ENCODE data around the gene ZNF202. TPM values are rescaled to one million over a fixed set of nuclear protein-coding genes. Genes with fewer than 3 reads are reported as not detected.
"Not testable (repeated sequence)": the region's sequence is repeated elsewhere in the genome, so short reads cannot be mapped to it uniquely, and the experiment has no call there.

The ZNF202 gene
- total RNA-seq, 3 donors from 2014 or later = 19.9 to 20.6 (median 20.3) TPM

DNA sequence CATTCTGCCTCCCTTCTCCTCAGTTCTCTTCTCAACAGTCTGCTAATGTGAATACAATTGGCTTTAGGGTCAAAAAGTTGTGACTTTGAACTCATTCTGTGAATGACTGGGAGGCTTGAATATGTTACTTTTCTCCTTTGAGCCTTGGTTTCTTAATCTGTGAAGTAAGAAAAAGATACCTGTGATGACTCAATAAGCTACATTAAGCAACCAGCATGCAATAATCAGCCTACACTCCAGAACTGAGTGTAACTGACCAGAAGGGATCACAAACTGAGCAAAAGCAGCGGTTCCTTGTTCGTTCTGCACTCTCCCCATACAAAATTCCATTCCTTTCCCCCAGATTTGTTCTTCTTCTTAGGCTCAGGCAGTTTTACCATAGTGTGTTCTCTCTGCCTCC is 23.4 kb downstream of the ZNF202 start:
- ATAC-seq = no peak
- H3K36me3 Mint-ChIP-seq (ENCODE audit: insufficient read depth) = peaks cover 1% of the 10 kb centered on the region

DNA sequence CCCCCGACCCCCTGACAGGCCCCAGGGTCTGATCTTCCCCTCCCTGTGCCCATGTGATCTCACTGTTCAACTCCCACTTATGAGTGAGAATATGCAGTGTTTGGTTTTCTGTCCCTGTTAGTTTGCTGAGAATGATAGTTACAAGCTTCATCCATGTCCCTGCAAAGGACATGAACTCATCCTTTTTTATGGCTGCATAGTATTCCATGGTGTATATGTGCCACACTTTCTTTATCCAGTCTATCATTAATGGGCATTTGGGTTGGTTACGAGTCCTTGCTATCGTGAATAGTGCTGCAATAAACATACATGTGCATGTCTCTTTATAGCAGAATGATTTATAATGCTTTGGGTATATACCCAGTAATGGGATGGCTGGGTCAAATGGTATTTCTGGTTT is 28.8 kb downstream of the ZNF202 start:
- DNase-seq; H3K9me3 Mint-ChIP-seq; H3K4me1 Mint-ChIP-seq (ENCODE audit: low read depth); ATAC-seq; H3K36me3 Mint-ChIP-seq (ENCODE audit: insufficient read depth); H3K4me3 Mint-ChIP-seq: not testable (repeated sequence)
- H3K27me3 Mint-ChIP-seq (ENCODE audit: low read depth) = peaks cover 19% of the 10 kb centered on the region

More for the DNA sequence above, 23.4 kb downstream of the ZNF202 start:
- DNase-seq = no peak
- H3K4me3 Mint-ChIP-seq = no peak overlapping the region
- peaks cover 4% of the 10 kb centered on the region for H3K4me1 Mint-ChIP-seq (ENCODE audit: low read depth)
- H3K9me3 Mint-ChIP-seq = no peaks in the 10 kb centered on the region
- peaks cover 19% of the 10 kb centered on the region for H3K27me3 Mint-ChIP-seq (ENCODE audit: low read depth)

- Mint-ChIP-seq H3K4me1 (ENCODE audit: low read depth) (no peaks in the 10 kb centered on the region), H3K27me3 (ENCODE audit: low read depth) (peaks cover 9% of the 10 kb centered on the region), H3K9me3 (no peaks in the 10 kb centered on the region), H3K36me3 (ENCODE audit: insufficient read depth) (no peaks in the 10 kb centered on the region), H3K4me3 (no peak overlapping the region)
- DNase-seq (peak; percentile 50), ATAC-seq (peak in 1 of 2 donors; percentile 63)
These were observed 33.8 kb downstream of the ZNF202 start for GRCh38 chr11:123707606-123708205.

DNA sequence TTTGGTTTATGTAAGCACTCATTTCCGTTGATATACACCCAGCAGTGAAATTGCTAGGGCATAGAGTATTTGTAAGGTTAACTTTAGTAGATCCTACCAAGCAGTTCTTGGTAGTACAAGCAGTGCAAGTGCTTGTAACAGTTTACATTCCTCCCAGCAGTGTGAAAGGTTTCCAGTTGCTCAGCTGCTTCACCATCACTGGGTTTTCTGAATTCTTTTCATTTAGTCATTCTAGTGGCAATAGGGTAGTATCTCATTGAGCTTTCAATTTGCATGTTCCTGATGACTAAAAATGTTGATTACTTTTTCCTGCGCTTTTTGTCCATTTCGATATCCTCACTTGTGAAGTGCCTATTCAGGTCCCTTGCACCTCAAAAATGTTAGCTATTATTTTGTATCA is 34.3 kb downstream of the ZNF202 start:
- ATAC-seq (peak in 1 of 2 donors; percentile 21), DNase-seq (no peak)
- H3K36me3 Mint-ChIP-seq (ENCODE audit: insufficient read depth) = no peaks in the 10 kb centered on the region
- H3K9me3 Mint-ChIP-seq = no peaks in the 10 kb centered on the region
- H3K27me3 Mint-ChIP-seq (ENCODE audit: low read depth) = peaks cover 13% of the 10 kb centered on the region
- no peak overlapping the region for H3K4me3 Mint-ChIP-seq
- H3K4me1 Mint-ChIP-seq (ENCODE audit: low read depth) = no peaks in the 10 kb centered on the region

- no peak overlapping the region for H3K4me3 Mint-ChIP-seq
- peaks cover 18% of the 10 kb centered on the region for H3K27me3 Mint-ChIP-seq (ENCODE audit: low read depth)
- H3K9me3 Mint-ChIP-seq = no peaks in the 10 kb centered on the region
- H3K36me3 Mint-ChIP-seq (ENCODE audit: insufficient read depth) = no peaks in the 10 kb centered on the region
- no peaks in the 10 kb centered on the region for H3K4me1 Mint-ChIP-seq (ENCODE audit: low read depth)
- ATAC-seq = no peak
- no peak for DNase-seq
These were observed 37.1 kb downstream of the ZNF202 start for GRCh38 chr11:123704341-123704740.

DNA sequence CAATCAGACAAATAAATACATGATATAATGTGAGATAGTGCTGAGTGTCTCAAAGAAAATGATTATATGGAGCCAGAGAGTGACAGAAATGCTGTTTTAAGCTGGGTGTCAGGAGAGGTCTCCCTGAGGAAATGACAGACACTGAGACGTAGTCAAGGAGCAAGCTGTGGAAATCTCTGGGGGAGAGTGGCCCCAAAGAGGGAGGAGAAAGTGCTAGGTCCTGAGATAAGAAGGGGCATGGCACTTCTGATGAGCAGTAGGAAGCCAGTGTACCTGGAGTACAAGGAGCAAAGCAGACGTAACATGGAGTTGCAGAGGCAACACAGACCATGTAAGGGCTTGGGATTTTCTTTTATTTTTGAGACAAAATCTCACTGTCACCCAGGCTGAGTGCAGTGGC is 38.8 kb downstream of the ZNF202 start:
- Mint-ChIP-seq H3K27me3 (ENCODE audit: low read depth) (peaks cover 29% of the 10 kb centered on the region), H3K4me3 (no peak overlapping the region), H3K4me1 (ENCODE audit: low read depth) (no peaks in the 10 kb centered on the region), H3K9me3 (no peaks in the 10 kb centered on the region), H3K36me3 (ENCODE audit: insufficient read depth) (no peaks in the 10 kb centered on the region)
- DNase-seq = no peak
- ATAC-seq = no peak

GRCh38 chr11:123702139-123702538 is 39.3 kb downstream of the ZNF202 start:
- H3K4me1 Mint-ChIP-seq (ENCODE audit: low read depth) = no peaks in the 10 kb centered on the region
- DNase-seq = no peak
- H3K9me3 Mint-ChIP-seq = no peaks in the 10 kb centered on the region
- H3K4me3 Mint-ChIP-seq = no peak overlapping the region
- no peak for ATAC-seq
- H3K36me3 Mint-ChIP-seq (ENCODE audit: insufficient read depth) = no peaks in the 10 kb centered on the region
- H3K27me3 Mint-ChIP-seq (ENCODE audit: low read depth) = peaks cover 30% of the 10 kb centered on the region

DNA sequence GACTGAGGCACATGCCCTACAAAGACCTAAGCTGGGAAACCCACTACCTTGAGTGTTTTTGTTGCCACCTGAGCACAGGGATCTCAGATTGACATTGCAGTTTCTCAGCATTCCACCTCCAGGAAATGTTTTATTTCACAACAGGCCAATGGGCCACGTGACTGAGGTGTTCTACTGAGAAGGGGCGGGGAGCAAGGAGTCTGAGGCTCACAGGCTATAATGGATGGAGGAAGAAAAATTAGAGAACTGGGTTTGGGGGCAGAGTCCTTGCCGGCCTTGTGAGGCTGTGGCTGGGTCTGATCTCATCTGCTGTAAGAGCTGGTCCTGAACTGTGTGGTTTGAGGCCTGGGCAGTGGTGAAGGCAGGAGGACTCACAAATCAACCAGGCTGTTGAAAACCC is 40.7 kb downstream of the ZNF202 start:
- no peaks in the 10 kb centered on the region for H3K36me3 Mint-ChIP-seq (ENCODE audit: insufficient read depth)
- no peak for ATAC-seq
- peaks cover 34% of the 10 kb centered on the region for H3K27me3 Mint-ChIP-seq (ENCODE audit: low read depth)
- no peak overlapping the region for H3K4me3 Mint-ChIP-seq
- H3K9me3 Mint-ChIP-seq = no peaks in the 10 kb centered on the region
- DNase-seq = no peak
- no peaks in the 10 kb centered on the region for H3K4me1 Mint-ChIP-seq (ENCODE audit: low read depth)

GRCh38 chr11:123698546-123699127 is 42.8 kb downstream of the ZNF202 start:
- Mint-ChIP-seq H3K4me3 (no peak overlapping the region), H3K9me3 (no peaks in the 10 kb centered on the region), H3K4me1 (ENCODE audit: low read depth) (no peaks in the 10 kb centered on the region), H3K36me3 (ENCODE audit: insufficient read depth) (no peaks in the 10 kb centered on the region), H3K27me3 (ENCODE audit: low read depth) (peaks cover 36% of the 10 kb centered on the region)
- ATAC-seq (no peak), DNase-seq (no peak)

DNA sequence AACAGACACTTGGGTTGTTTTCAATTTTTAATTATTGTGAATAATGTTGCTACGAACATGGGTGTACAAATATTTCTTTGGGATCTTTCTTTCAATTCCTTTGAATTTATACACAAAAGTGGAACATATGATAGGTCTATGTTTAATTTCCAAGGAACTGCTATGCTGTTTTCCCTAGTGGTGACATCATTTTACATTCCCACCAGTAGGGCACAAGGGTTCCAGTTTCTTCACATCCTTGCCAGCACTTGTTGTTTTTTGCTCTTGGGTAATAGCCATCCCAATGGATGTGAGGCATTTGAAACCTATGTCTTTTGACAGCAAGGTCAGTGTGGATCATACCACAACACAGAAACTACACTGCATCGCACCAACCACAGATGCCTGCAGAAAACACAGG is 45.3 kb downstream of the ZNF202 start:
- no peaks in the 10 kb centered on the region for H3K36me3 Mint-ChIP-seq (ENCODE audit: insufficient read depth)
- ATAC-seq (no peak), DNase-seq (no peak)
- H3K9me3 Mint-ChIP-seq = no peaks in the 10 kb centered on the region
- H3K4me3 Mint-ChIP-seq = no peak overlapping the region
- H3K4me1 Mint-ChIP-seq (ENCODE audit: low read depth) = no peaks in the 10 kb centered on the region
- peaks cover 27% of the 10 kb centered on the region for H3K27me3 Mint-ChIP-seq (ENCODE audit: low read depth)

GRCh38 chr11:123695231-123695630 is 46.2 kb downstream of the ZNF202 start:
- Mint-ChIP-seq H3K36me3 (ENCODE audit: insufficient read depth) (no peaks in the 10 kb centered on the region), H3K9me3 (no peaks in the 10 kb centered on the region), H3K27me3 (ENCODE audit: low read depth) (peaks cover 32% of the 10 kb centered on the region), H3K4me3 (no peak overlapping the region), H3K4me1 (ENCODE audit: low read depth) (no peaks in the 10 kb centered on the region)
- ATAC-seq (no peak), DNase-seq (no peak)

- no peaks in the 10 kb centered on the region for H3K4me1 Mint-ChIP-seq (ENCODE audit: low read depth)
- H3K9me3 Mint-ChIP-seq = no peaks in the 10 kb centered on the region
- DNase-seq (no peak), ATAC-seq (no peak)
- H3K27me3 Mint-ChIP-seq (ENCODE audit: low read depth) = peaks cover 31% of the 10 kb centered on the region
- H3K4me3 Mint-ChIP-seq = no peak overlapping the region
- H3K36me3 Mint-ChIP-seq (ENCODE audit: insufficient read depth) = no peaks in the 10 kb centered on the region
These were observed 46.9 kb downstream of the ZNF202 start for GRCh38 chr11:123694551-123694950.

GRCh38 chr11:123692961-123693360 is 48.5 kb downstream of the ZNF202 start:
- Mint-ChIP-seq H3K4me3 (no peak overlapping the region), H3K36me3 (ENCODE audit: insufficient read depth) (no peaks in the 10 kb centered on the region), H3K27me3 (ENCODE audit: low read depth) (peaks cover 21% of the 10 kb centered on the region), H3K4me1 (ENCODE audit: low read depth) (no peaks in the 10 kb centered on the region), H3K9me3 (no peaks in the 10 kb centered on the region)
- ATAC-seq = no peak
- no peak for DNase-seq

DNA sequence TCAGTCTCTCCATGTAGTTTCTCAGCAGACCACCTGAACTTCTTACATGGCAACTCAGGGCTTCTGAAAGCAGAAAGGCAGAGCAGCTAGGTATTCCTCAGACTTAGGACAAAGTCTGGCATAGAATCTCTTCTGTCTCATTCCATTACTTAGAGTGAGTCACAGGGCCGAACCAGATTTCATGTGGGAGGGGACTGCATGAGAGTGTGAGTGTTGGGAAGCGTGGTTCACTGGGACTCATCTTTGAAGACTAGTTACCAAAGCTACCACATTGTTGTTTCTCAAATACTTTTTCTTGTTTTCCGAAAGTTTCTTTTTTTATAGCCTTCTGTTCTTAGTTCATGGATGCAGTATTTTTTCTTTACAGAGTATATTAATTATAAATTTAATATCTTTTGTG is 51.0 kb downstream of the ZNF202 start:
- Mint-ChIP-seq H3K9me3 (no peaks in the 10 kb centered on the region), H3K4me3 (no peak overlapping the region), H3K4me1 (ENCODE audit: low read depth) (no peaks in the 10 kb centered on the region), H3K36me3 (ENCODE audit: insufficient read depth) (no peaks in the 10 kb centered on the region), H3K27me3 (ENCODE audit: low read depth) (peaks cover 12% of the 10 kb centered on the region)
- ATAC-seq (peak; percentile 51 to 63), DNase-seq (no peak)

- no peaks in the 10 kb centered on the region for H3K36me3 Mint-ChIP-seq (ENCODE audit: insufficient read depth)
- H3K27me3 Mint-ChIP-seq (ENCODE audit: low read depth) = peaks cover 4% of the 10 kb centered on the region
- ATAC-seq = no peak
- no peak overlapping the region for H3K4me3 Mint-ChIP-seq
- no peak for DNase-seq
- no peaks in the 10 kb centered on the region for H3K9me3 Mint-ChIP-seq
- peaks cover 10% of the 10 kb centered on the region for H3K4me1 Mint-ChIP-seq (ENCODE audit: low read depth)
These were observed 56.9 kb downstream of the ZNF202 start for GRCh38 chr11:123684601-123685000.
